ENCODE data around the gene MDH1B.

MDH1B gene

DNA sequence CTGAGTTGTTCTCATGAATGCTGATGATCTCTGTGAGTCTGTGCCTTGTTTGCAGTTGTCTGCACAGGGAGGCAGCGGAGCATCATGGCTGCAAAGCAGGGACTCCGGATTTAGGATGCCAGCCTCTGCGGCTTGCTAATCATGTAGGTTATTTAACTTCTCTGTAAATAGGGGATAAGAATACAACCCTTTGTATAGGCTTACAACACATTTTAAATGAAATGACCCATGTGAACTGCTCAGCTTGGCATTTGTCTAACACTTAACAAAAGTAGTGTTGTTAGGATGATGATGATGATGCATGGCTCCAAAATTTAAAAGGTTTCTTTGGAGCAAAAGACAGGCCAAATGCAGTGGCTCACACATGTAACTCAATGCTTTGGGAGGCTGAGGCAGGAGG lies 66.3 kb downstream of the MDH1B start:
- no peak for DNase-seq (ENCODE audit: low read depth)
- H3K4me3 ChIP-seq (ENCODE audit: control insufficient read depth, low read depth, low read length), result no peak overlapping the region
- TF ChIP-seq CTCF (IDR thresholded peaks at IDR 0.05; ENCODE audit: control insufficient read depth, insufficient read depth, low read depth, low read length, missing control alignments), result no peak

DNA sequence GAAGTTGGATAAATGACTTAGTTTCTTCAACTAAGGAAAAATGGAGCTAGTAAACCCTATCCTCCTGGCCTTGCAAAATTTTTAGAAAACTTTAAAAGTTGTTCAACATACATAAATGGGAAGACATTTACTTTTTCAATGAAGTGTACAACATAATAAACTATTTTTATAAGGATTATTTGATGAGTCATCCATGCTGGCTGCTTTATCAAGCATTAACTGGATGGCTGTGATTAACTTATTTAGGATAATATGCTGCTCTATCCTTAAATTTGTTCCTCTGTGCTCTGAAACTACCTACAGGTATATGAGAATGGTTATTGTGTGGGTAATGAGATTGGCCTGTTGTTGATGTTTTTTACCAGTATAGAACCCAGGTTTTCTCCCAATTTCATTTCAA lies 68.2 kb downstream of the MDH1B start:
- no peak for TF ChIP-seq CTCF (IDR thresholded peaks at IDR 0.05; ENCODE audit: control insufficient read depth, insufficient read depth, low read depth, low read length, missing control alignments)
- H3K4me3 ChIP-seq (ENCODE audit: control insufficient read depth, low read depth, low read length), result no peak overlapping the region
- DNase-seq (ENCODE audit: low read depth), result no peak

- peak; percentile 59 for TF ChIP-seq CTCF (IDR thresholded peaks at IDR 0.05; ENCODE audit: control insufficient read depth, insufficient read depth, low read depth, low read length, missing control alignments)
- no peak overlapping the region for H3K4me3 ChIP-seq (ENCODE audit: control insufficient read depth, low read depth, low read length)
- peak; percentile 33 for DNase-seq (ENCODE audit: low read depth)
These were observed 71.6 kb downstream of the MDH1B start for GRCh38 chr2:206693399-206694137.

GRCh38 chr2:206692971-206693370 lies 72.2 kb downstream of the MDH1B start:
- TF ChIP-seq CTCF (IDR thresholded peaks at IDR 0.05; ENCODE audit: control insufficient read depth, insufficient read depth, low read depth, low read length, missing control alignments), result no peak
- H3K4me3 ChIP-seq (ENCODE audit: control insufficient read depth, low read depth, low read length), result no peak overlapping the region
- DNase-seq (ENCODE audit: low read depth), result no peak

DNA sequence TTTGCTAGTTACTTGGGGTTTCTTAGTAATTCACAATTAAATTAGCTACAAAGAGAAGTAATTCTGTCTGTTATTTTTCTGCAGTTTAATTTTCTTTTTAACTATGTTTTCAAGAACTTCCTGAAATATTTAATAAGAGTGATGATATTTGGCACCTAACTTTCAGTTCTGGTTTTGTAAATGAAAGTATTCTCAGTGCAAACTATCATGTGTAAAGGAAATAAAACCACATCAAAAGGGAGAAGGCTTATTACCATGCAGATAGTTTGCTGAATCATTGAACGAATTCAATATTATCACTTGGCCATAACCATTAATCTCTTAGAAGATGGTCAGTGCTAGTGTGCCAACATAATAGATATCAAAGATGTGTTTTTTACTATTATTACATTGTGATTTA lies 76.1 kb downstream of the MDH1B start:
- no peak for DNase-seq (ENCODE audit: low read depth)
- no peak for TF ChIP-seq CTCF (IDR thresholded peaks at IDR 0.05; ENCODE audit: control insufficient read depth, insufficient read depth, low read depth, low read length, missing control alignments)
- H3K4me3 ChIP-seq (ENCODE audit: control insufficient read depth, low read depth, low read length), result no peak overlapping the region

DNA sequence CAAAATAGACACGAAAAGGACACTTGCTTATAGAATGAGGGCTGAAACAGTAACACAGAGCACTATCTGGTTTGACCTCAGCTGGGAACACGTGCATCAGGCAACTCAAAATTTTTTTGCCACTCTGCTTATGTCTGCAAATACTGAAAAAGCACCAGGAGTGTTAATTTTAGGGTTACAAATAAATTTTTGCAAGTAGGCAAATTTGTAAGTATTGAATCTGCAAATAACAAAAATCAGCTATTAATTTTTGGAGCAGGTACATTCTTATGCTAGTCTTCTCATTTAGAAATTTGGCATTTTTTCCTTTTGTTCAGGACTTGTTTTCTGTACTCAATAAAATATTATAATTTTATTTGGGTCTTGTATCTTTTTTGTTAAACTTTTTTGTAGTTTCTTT lies 76.7 kb downstream of the MDH1B start:
- no peak overlapping the region for H3K4me3 ChIP-seq (ENCODE audit: control insufficient read depth, low read depth, low read length)
- no peak for DNase-seq (ENCODE audit: low read depth)
- TF ChIP-seq CTCF (IDR thresholded peaks at IDR 0.05; ENCODE audit: control insufficient read depth, insufficient read depth, low read depth, low read length, missing control alignments), result no peak

Data from AG09309 (cell line).